HG02981 (cell line): ENCODE measurements around the gene BAX.

Experiments used
- ATAC-seq: cut with Tn5 transposase; IDR thresholded peaks from one replicate; pipeline ENCODE4 v1.9.1; 2021; ENCODE audit warnings: mild to moderate bottlenecking, moderate library complexity; ENCODE audit not compliant: unreplicated experiment

Gene BAX

DNA sequence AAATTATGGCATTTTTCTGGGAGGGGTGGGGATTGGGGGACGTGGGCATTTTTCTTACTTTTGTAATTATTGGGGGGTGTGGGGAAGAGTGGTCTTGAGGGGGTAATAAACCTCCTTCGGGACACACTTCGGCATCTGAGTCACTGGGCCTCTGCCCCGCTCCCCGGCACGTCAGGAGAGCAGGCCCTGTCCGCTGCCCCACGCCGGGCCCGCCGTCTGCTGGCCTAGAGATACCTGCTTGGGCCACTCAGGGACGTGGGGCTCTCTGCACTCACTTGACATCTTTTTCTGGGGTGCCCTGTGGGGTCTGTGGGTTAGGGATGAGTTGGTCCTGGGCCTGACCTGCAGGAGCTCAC, 7.0 kb downstream of the BAX start:
- no peak for ATAC-seq

DNA sequence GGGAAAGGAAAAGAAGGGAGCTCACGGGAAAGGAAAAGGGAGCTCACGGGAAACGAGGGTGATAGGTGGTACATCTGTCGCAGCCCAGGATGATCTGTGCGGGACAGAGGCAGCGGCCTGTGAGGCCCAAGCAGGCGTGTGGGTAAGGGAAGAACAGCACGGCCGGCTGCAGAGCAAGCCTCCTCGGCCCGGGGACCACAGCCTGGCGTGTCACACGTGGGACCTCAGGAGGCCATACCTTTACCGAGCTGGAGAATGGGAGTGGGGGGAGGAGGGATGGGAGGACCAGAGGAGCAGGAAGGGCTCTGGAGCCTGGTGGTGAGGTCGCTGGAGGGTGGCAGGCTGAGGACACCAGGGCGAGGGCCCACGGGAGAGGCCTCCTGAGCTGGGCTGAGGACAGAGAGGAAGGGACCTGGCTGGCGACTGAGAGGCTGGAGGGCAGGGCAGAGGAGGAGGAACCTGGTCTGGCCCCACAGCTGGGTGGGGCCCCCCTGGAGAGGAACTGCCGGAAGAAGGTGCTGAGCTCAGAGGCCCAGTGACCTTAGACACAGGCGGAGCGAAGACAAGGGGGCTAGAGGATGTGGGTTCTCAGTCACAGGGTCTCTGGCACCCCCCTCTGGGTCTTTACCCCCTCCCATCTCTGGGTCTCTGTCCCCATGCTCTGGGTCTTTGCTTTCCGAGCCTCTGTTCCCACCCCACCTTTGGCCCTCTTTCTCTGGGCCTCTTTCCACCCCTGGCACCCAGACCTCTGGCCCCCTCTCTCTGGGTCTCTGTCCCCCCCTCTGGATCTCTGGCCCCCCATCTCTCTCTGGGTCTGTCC, 7.6 kb downstream of the BAX start:
- peak; percentile 36 for ATAC-seq

DNA sequence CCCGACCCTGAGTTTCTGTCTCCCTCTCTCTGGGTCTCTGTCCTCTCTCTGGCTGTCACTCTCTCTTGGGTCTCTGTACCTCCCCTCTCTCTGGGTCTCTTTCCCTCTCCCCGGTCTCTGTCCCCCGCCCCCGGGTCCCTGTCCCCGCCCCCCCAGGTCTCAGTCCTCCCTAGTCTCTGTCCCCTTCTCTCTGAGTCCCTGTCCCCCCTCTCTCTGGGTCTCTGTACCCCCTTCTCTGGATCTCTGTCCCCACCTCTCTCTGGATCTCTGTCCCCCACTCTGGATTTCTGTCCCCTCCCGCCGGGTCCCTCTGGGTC, 8.1 kb downstream of the BAX start:
- ATAC-seq = no peak

DNA sequence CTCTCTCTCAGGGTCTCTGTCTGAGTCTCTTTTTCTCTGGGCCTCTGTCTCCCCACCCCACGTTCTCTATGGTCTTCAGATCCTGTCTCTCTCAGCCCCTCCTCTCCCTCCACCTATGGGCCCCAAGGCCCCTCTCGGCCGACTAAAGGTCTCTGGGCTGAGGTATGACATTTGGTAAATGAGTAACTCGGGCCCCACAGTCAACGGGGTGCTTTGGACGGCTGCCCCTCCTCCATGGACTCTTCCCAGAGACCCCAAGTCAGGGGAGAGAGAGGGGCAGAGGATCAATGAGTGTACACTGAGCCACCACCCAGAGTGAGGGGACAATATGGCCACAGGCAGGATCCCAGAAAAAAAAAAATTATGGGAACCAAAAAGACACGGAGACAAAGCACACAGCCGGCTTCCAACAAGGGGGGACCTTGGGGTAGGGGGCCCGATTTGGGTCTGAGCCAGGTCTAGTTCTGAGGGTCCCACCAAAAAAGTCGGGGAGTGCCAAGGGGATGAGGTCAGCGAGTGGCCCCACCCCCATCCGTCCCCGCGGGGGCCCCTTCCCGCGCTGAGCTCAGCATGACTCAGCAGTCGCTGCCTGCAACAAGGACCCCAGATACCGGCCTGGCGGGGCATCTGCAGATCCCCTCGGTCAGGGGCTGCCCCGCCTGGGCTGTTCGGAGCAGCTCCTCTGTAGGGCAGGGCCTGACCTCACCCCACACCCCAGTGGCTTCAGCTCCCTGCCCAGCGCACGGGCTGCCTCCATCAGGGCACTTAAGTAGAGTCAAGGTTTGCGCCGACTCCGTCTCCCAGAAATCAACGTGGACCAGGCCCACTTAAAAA, 8.9 kb downstream of the BAX start:
- peak; percentile 27 for ATAC-seq

DNA sequence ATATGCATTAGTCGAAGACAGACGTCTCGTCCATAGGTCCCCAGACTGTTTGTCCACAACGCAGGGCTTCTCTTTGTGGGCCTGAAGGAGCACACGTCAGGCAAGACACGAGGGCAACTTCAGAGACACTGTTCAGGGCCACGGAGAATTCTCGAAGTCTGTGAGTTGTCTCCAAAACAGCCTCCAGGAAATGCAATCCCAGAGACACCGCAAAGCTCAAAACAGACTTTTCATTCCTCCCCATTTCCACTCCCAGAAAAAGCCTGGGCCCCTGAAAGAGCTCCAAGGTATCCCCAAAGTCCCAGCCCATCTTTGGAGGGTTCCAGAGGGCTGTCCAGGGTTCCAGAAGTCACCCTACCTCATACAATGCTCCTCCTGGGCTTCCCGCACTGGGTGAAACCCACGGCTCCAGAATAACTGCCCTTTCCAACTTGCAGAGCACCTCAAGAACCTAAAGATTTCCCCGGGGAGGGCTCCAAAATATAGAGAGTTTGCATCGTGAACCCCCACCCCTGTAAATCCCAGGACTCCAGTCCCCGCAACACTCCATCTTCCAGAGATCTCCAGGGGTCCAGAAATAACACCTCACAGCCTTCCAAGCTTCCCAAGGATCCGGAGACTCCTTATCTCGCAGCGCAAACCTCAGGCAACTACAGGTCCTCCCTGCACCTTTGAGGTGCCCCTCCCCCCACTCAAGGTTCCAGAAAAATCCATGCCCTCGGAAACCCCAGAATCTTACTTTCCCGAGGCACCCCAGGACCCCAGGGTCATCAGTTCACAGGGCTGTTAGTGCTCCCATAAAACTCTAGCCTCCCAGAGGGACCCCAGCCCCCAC, 9.7 kb downstream of the BAX start:
- ATAC-seq = no peak

DNA sequence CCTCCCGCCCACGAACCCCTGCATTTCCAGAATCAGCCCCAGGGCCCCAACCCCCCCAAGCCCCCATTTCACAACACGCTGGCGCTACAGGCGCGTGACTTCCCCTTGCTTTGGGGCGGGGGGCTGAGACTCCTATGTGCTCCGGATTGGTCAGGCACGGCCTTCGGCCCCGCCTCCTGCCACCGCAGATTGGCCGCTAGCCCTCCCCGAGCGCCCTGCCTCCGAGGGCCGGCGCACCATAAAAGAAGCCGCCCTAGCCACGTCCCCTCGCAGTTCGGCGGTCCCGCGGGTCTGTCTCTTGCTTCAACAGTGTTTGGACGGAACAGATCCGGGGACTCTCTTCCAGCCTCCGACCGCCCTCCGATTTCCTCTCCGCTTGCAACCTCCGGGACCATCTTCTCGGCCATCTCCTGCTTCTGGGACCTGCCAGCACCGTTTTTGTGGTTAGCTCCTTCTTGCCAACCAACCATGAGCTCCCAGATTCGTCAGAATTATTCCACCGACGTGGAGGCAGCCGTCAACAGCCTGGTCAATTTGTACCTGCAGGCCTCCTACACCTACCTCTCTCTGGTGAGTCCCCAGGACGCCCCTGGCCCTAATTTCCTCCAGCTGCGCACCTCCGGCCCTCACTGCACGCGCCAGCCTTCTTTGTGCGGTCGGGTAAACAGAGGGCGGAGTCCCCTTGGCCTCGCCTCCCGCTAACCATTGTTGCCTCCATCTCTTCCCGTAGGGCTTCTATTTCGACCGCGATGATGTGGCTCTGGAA, 10.5 kb downstream of the BAX start, which contains the start of gene FTL:
TSS of gene FTL (plus strand) at position 270 of the 766 bp plus-strand sequence. CDS start at position 469, 199 bp downstream.
- ATAC-seq = peak; percentile 51

DNA sequence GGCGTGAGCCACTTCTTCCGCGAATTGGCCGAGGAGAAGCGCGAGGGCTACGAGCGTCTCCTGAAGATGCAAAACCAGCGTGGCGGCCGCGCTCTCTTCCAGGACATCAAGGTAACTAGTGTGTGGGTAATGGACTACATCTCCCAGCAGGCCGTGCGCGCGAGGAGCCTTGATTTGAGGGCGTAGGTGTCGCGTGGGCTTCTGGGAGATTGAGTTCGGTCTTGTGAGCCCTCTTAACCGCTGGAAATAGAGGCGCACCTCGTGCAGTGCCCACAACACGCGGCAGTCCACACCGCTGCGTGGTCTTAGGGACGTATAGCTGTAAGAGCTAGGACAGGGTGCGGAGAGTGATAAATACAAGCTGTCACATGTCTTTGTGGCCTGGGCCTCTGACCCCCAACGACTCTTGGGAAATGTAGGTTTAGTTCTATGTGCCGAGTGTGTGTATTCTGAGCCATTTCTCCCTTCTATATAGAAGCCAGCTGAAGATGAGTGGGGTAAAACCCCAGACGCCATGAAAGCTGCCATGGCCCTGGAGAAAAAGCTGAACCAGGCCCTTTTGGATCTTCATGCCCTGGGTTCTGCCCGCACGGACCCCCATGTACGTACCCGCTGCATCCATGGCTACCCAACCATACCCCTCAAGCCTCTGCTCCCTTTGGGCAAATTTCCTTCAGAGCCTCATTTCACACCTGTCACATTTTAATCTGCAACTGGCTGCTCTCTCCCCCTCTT, 11.3 kb downstream of the BAX start:
- no peak for ATAC-seq

DNA sequence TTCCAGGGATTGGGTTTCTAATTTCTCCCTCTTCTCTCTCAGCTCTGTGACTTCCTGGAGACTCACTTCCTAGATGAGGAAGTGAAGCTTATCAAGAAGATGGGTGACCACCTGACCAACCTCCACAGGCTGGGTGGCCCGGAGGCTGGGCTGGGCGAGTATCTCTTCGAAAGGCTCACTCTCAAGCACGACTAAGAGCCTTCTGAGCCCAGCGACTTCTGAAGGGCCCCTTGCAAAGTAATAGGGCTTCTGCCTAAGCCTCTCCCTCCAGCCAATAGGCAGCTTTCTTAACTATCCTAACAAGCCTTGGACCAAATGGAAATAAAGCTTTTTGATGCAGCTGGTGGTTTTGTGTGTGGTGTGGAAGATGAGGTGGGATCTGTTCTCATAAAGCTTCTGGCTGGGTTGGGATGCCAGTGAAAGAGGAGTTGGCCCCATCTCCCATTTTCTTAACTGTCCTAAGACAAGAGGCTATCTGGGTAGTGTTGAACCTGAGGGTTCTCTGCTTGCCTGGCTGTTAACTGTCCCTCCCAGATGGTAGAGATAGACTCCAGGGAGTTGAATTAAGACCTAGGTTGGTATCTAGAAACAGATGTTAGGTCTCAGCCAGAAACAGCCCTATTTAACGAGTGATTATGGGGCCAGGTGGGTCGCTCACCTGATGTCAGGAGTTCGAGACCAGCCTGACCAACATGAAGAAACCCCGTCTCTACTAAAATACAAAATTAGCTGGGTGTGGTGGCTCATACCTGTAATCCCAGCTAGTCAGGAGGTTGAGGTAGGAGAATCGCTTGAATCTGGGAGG, 12.1 kb downstream of the BAX start:
- ATAC-seq = no peak

DNA sequence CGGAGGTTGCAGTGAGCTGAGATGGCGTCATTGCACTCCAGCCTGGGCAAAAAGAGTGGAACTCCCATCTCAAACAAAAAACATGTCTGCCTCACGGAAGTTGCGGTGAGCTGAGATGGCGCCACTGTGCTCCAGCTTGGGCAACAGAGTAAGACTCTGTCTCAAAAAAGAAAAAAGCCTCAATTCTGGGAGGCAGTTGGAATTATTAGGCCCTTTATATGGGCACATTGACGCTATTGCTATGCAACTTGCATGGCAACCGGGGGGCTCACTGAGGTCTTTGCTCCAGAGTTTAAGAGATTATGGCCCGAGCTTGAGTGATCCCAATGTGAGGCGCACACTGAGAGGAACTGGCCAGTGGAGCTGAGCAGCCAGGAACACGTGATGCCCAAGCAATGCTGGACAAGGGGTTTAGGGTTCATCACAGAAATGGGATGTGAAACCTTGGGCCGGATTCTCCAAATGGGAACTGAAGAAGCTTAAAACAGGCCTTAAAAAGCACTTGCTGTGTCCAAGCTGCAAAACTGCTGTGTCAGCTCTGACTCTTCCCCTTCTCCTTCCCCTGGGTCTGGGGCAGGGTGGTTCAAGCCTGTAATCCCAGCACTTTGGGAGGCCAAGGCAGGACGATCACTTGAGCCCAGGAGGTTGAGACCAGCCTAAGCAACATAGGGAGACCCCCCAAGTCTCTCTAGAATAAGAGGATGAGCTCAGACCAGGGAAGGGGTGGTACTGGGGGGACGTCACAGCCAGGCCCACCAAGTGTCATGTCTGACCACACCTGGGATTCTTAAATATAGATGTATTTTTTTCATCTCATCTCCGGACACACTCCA, 12.9 kb downstream of the BAX start:
- no peak for ATAC-seq

DNA sequence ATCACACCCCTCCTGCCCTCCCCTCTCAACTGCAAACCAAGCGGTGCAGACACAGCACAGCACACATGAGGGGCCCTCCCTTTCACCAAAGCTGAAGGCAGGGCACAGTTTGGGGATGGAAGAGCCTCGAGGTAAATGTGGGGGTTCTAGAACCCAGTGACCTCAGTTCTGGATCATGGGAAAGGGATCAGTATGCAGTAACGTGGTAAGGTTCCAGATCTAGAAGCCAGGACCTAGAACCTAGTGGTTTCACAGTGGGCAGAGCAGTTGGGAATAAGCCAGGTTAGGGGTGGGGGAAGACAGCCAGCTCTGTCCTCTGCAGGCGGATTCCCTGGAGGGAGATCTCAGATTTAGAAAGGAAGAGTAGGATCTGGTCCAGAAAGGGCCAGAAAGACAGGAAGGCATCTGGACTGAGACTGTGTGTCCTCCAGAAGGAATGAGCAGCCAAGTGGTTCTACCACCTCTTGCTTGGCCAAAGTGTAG, 13.5 kb downstream of the BAX start:
- no peak for ATAC-seq

DNA sequence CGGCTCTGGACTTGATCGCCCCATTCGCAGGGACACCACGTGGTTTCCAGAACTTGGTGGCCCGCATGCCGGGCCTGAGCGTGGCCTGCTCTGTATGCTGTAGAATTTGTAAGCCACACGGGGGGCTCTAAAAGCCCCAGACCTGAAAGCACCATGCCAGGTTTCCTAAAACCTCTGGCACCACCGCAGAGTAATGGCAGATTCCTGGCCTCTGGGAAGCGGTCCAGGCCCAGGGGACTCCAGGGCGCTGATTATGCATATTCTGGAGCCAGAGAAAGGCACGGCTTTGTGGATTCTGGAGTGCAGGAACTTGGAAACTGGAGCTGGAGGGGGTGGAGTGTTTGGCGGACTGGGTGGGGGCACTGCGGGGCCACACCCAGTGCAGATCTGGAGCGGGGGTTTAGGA, 14.1 kb downstream of the BAX start:
- no peak for ATAC-seq

DNA sequence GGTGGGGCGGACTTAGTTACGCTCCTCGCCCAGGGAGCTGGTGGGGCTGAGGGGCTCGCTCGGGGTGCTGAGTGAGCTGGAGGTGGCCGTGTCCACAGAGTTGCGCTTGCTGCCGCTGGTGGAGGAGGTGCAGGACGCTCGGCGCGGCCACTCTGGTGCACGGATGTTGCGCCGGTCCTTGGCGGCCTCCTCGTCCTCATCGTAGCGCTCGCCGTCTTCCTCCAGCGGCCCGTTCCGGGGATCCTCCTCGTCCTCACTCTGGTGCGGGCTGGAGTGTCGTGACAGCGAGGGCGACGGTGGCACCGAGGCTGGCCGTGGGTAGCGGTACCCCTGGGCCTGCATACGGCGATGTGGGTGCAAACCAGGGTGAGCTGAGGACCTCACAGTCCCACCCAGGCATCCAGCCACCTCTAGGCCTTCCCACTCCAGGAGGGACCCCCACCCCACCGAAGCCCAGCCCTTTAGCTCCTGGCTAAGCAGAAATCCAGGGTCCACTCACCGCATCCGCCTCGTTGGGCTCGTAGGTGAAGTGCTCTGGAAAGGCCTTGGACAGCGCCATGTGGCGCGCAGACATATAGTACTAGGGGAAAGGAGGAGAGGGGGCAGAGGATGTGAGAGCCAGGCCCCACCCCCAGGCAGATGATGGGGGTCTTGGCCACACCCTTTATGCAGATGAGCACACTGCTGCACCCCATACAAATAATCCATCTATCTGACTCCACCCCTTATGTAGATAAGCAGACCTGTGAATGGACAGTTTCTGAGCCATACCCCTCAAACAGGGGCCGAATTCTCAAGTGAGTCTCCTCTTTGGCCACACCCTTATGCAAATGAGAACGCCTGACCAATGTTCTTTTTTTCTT, 14.8 kb downstream of the BAX start:
- ATAC-seq = no peak

DNA sequence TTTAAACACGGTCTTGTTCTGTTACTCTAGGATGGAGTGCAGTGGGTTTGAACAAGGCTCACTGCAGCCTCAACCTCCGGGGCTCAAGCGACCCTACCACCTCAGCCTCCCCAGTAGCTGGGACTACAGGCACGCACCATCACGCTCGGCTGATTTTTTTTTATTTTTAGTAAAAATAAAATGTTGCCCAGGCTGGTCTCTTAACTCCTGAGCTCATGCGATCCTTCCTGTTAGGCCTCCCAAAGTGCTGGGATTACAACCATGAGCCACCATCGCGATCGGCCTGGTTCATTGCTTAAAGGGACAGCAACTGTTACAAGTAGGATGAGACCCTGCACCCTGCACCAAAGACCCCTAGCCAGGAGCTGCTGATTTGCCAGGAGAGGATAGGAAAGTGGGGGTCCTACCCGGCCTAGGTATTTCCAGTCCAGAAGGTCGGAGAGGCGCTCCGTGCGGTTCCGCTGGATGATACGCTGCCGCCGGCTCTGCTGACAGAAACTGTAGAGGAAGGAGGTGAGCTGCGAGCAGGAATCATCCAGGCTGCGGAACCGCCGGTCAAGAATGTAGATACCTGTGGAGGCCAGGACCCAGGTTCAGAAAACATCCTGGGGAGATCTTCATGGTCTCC, 15.6 kb downstream of the BAX start:
- ATAC-seq = no peak

DNA sequence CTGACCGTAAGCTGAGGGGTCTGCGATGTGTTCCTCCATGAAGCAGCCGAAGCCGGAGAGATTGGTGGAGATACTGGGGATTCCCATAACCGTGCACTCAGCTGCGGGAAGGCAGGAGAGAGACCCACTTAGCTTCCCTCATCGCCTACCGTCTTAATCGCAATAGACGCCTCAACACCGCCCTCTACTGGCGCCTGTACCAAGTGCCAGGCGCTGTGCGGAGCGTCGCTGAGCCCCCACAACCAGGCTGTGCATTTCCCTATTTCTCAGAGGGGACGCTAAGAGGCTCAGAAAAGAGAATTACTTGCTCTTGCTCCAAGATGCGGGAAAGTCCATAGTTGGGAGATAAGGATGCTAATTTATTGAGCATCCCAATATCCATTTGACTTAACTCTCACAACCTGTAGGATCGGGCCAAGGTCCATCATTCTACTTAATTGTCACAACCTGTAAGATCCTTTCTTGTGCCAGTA, 16.3 kb downstream of the BAX start:
- no peak for ATAC-seq

DNA sequence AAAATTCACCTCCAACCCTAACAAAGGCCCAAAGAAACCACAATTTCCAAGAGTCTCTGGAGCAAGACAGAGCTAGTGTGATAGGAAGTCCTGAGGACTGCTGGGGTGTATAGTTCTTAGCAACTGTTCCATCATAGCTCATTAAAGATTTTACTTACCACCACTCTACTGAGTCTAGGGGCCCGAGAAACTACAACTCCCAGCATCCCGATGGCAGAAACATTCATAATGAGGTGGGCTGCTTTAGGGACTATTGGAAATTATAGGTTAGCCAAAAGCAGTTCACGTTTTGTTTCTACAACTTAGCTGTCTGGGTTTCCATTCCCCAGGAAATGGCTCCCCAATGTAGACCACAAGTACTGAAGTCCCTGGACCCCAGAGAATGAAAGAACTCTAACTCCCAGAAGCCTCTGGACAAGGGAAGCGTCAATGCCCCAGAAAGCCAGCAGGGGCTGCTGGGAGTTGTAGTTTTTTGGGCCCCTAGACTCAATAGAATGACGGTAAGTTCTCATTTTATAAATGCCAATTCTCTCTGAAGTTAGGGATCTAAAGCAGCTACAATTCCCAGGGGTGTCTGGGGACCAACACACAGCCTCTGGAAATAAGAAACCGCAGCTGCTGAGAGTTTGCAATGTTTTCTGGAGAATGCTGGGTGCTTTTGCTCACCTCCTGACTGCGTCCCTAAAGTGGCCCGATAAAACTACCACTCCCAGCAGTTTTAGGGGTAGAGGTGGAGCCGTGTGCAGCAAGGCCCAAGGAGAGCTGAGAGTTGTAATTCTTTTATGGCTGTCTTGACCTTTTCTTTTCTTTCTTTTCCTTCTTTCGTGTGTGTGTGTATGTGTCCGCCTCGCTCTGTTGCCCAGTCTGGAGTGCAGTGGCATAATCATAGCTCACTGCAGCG, 21.5 kb downstream of the BAX start:
- no peak for ATAC-seq

DNA sequence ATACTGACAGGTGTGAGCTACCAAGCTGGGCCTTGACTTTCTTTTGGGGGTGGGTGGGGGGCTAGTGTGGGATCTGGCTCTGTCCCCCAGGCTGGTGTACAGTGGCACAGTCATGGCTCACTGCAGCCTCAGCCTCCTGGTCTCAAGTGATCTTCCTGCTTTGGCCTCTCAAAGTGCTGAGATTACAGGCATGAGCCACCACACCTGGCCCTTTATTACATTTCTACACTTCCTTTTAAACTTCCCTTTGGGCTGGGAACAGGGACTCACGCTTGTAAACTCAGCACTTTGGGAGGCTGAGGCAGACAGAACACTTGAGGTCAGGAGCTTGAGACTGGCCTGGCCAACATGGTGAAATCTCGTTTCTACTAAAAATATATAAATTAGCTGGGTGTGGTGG, 22.4 kb downstream of the BAX start:
- ATAC-seq = no peak
